Globus pallidus (tissue), 1 donor: Measurements from ENCODE around the gene MARCHF4.
"Not testable (repeated sequence)": the region's sequence is repeated elsewhere in the genome, so short reads cannot be mapped to it uniquely, and the experiment has no call there.

ENCODE experiments used
- DNase-seq: peaks from one replicate; pipeline ENCODE4 v3.0.0-alpha.2; 2015; ENCODE audit warnings: low spot score

The MARCHF4 gene

GRCh38 chr2:216392018-216392562 lies 19.8 kb upstream of the MARCHF4 start:
- DNase-seq = no peak

GRCh38 chr2:216391401-216391800 lies 19.1 kb upstream of the MARCHF4 start:
- DNase-seq = no peak

GRCh38 chr2:216389570-216389969 lies 17.3 kb upstream of the MARCHF4 start:
- DNase-seq = no peak

- DNase-seq = no peak
These were observed 16.0 kb upstream of the MARCHF4 start for GRCh38 chr2:216388046-216388884.

- no peak for DNase-seq
These were observed 15.0 kb upstream of the MARCHF4 start for GRCh38 chr2:216387262-216387661.

GRCh38 chr2:216385478-216385877 lies 13.2 kb upstream of the MARCHF4 start:
- no peak for DNase-seq

- not testable (repeated sequence) for DNase-seq
These were observed 12.1 kb upstream of the MARCHF4 start for GRCh38 chr2:216384409-216384808.

GRCh38 chr2:216379977-216380376 lies 7.7 kb upstream of the MARCHF4 start:
- no peak for DNase-seq

- DNase-seq = no peak
These were observed 3.0 kb upstream of the MARCHF4 start for GRCh38 chr2:216375286-216375685.

GRCh38 chr2:216373896-216374295 lies 1.6 kb upstream of the MARCHF4 start:
- no peak for DNase-seq

GRCh38 chr2:216372761-216373291 lies 543 bp upstream of the MARCHF4 start:
- no peak for DNase-seq

GRCh38 chr2:216370961-216371712 lies 1.1 kb downstream of the MARCHF4 start:
- DNase-seq = no peak

GRCh38 chr2:216369821-216370220 lies 2.5 kb downstream of the MARCHF4 start:
- no peak for DNase-seq

GRCh38 chr2:216366777-216367471 lies 5.4 kb downstream of the MARCHF4 start:
- no peak for DNase-seq

GRCh38 chr2:216365518-216365917 lies 6.8 kb downstream of the MARCHF4 start:
- no peak for DNase-seq

- no peak for DNase-seq
These were observed 9.1 kb downstream of the MARCHF4 start for GRCh38 chr2:216363221-216363620.

- DNase-seq = no peak
These were observed 9.6 kb downstream of the MARCHF4 start for GRCh38 chr2:216362730-216363129.

- no peak for DNase-seq
These were observed 16.6 kb downstream of the MARCHF4 start for GRCh38 chr2:216355711-216356110.

- no peak for DNase-seq
These were observed 18.0 kb downstream of the MARCHF4 start for GRCh38 chr2:216354306-216354705.

- no peak for DNase-seq
These were observed 19.5 kb downstream of the MARCHF4 start for GRCh38 chr2:216352653-216353270.

GRCh38 chr2:216351172-216351925 lies 20.9 kb downstream of the MARCHF4 start:
- DNase-seq = no peak
